NB4 (cell line): ENCODE data around the gene OTUD5.

ENCODE experiments used
- CTCF ChIP-seq: IDR thresholded peaks from one replicate; pipeline ENCODE4 v1.5.1; 2012; ENCODE audit warnings: low read depth, low read length
- MAX ChIP-seq: IDR thresholded peaks from 2 replicates; pipeline ENCODE4 v1.6.1; 2011; ENCODE audit warnings: low read depth, low read length
- MYC ChIP-seq: IDR thresholded peaks from 2 replicates; pipeline ENCODE4 v1.6.1; 2011; ENCODE audit warnings: low read depth, low read length
- POLR2A ChIP-seq: IDR thresholded peaks from 2 replicates; pipeline ENCODE4 v1.6.1; 2011; ENCODE audit warnings: mild to moderate bottlenecking; ENCODE audit not compliant: insufficient read length; ENCODE audit errors: extremely low read depth

- TF ChIP-seq MAX (no peak), CTCF (no peak), POLR2A (no peak), MYC (no peak)
These were observed 62.5 kb downstream of the OTUD5 start for GRCh38 chrX:48894891-48895290.
